H1 (cell line): Measurements from ENCODE around the gene ZNF493. TPM values are rescaled to one million over a fixed set of nuclear protein-coding genes. Genes with fewer than 3 reads are reported as not detected.

Experiments used
- CTCF ChIA-PET: fragments of 300-600 bp; sonication (Branson Sonifier 250); formaldehyde crosslinking; loops from one replicate; lab custom pipeline; 2021; ENCODE audit not compliant: partially characterized antibody; lab: Charles Lee
- POLR2A ChIA-PET: fragments of 300-600 bp; sonication (Branson Sonifier 250); formaldehyde crosslinking; loops from one replicate; lab custom pipeline; 2021; ENCODE audit warnings: inconsistent platforms; ENCODE audit not compliant: partially characterized antibody; lab: Charles Lee
- DNase-seq, 2 experiments: peaks; one replicate each; pipeline versions ENCODE4 v3.0.0 to v3.0.0-alpha.2; 2010 to 2022; ENCODE audit warnings: low spot score in 2 of 2, low read depth in 1 of 2, mixed read lengths in 1 of 2
- FAIRE-seq: peaks from 2 replicates; lab custom pipeline; 2011; peaks lifted over from hg19 to GRCh38; lab: Jason Lieb, UNC
- H2AFZ ChIP-seq: 2 replicates; pipeline ENCODE4 v1.8.1; 2012; ENCODE audit warnings: low read length, inconsistent platforms
- H2AK5ac ChIP-seq: 2 replicates; pipeline ENCODE4 v1.6.1; 2013; ENCODE audit warnings: low read depth, low read length
- H2BK120ac ChIP-seq: replicated peaks from 2 replicates; pipeline ENCODE3; 2013; ENCODE audit warnings: low read depth, low read length, inconsistent platforms
- H2BK12ac ChIP-seq: 2 replicates; pipeline ENCODE4 v1.6.1; 2013; ENCODE audit warnings: low read depth, low read length
- H2BK15ac ChIP-seq: 2 replicates; pipeline ENCODE4 v1.6.1; 2013; ENCODE audit warnings: low read length
- H2BK20ac ChIP-seq: 2 replicates; pipeline ENCODE4 v1.6.1; 2013; ENCODE audit warnings: low read length
- H2BK5ac ChIP-seq: 2 replicates; pipeline ENCODE4 v1.6.1; 2013; ENCODE audit warnings: low read depth, low read length
- H3K14ac ChIP-seq: 2 replicates; pipeline ENCODE4 v1.6.1; 2013; ENCODE audit warnings: inconsistent platforms; ENCODE audit not compliant: insufficient read length
- H3K18ac ChIP-seq: 2 replicates; pipeline ENCODE4 v1.6.1; 2013; ENCODE audit warnings: low read length; ENCODE audit errors: extremely low read depth
- H3K23ac ChIP-seq: 2 replicates; pipeline ENCODE4 v1.6.1; 2013; ENCODE audit warnings: inconsistent platforms; ENCODE audit not compliant: insufficient read length
- H3K23me2 ChIP-seq: 2 replicates; pipeline ENCODE4 v1.6.1; 2013; ENCODE audit warnings: low read depth, low read length
- H3K27ac ChIP-seq: 2 replicates; pipeline ENCODE4 v1.6.1; 2011; ENCODE audit warnings: low read depth, low read length, inconsistent platforms
- H3K27me3 ChIP-seq, 4 experiments: replicated peaks in 1 of 4; 1 replicate in 1 of 4; 2 replicates in 3 of 4; pipeline versions ENCODE4 v1.6.1 to v1.8.1; 2011 to 2013; ENCODE audit warnings: low read length in 3 of 4, mild to moderate bottlenecking in 3 of 4, inconsistent platforms in 2 of 4, mixed read lengths in 2 of 4, moderate library complexity in 1 of 4; ENCODE audit not compliant: control insufficient read depth in 3 of 4, insufficient read depth in 3 of 4; ENCODE audit errors: extremely low read depth in 1 of 4
- H3K36me3 ChIP-seq, 4 experiments: 2 replicates each; pipeline versions ENCODE4 v1.6.1 to v1.8.1; 2011 to 2013; ENCODE audit warnings: mild to moderate bottlenecking in 4 of 4, low read length in 3 of 4, moderate library complexity in 2 of 4, control low read depth in 1 of 4, inconsistent platforms in 1 of 4; ENCODE audit not compliant: insufficient read depth in 4 of 4, control insufficient read depth in 2 of 4
- H3K4ac ChIP-seq: replicated peaks from 2 replicates; pipeline ENCODE3; 2013; ENCODE audit warnings: low read length, low read depth, mixed read lengths, inconsistent platforms; ENCODE audit not compliant: insufficient read length
- H3K4me1 ChIP-seq, 4 experiments: replicated peaks in 1 of 4; 1 replicate in 1 of 4; 2 replicates in 3 of 4; pipeline versions ENCODE4 v1.6.1 to v1.8.1; 2011 to 2013; ENCODE audit warnings: low read length in 3 of 4, inconsistent platforms in 2 of 4, mixed read lengths in 1 of 4; ENCODE audit not compliant: insufficient read depth in 4 of 4, control insufficient read depth in 3 of 4
- H3K4me2 ChIP-seq, 2 experiments: 2 replicates each; pipeline versions ENCODE4 v1.6.1 to v1.8.1; 2011 to 2013; ENCODE audit warnings: low read depth in 2 of 2, low read length in 2 of 2, control low read depth in 1 of 2, inconsistent platforms in 1 of 2, mild to moderate bottlenecking in 1 of 2; ENCODE audit not compliant: insufficient read depth in 1 of 2
- H3K4me3 ChIP-seq, 4 experiments: fragments of 200-600, 300-600 bp in 1 of 4; sonication (generic), shearing (Covaris generic), sonication (Bioruptor Twin) in 1 of 4; 2 replicates each; pipeline versions ENCODE4 v1.5.1 to v1.8.1; 2011 to 2016; ENCODE audit warnings: low read length in 4 of 4, low read depth in 3 of 4, control low read depth in 2 of 4, inconsistent platforms in 2 of 4, mild to moderate bottlenecking in 2 of 4, mixed read lengths in 1 of 4, moderate library complexity in 1 of 4; ENCODE audit not compliant: insufficient read depth in 2 of 4; ENCODE audit errors: extremely low read depth in 1 of 4
- H3K56ac ChIP-seq: replicated peaks from 2 replicates; pipeline ENCODE3; 2013; ENCODE audit warnings: low read depth, mild to moderate bottlenecking, mixed read lengths, low read length, inconsistent platforms; ENCODE audit not compliant: insufficient read length
- H3K79me1 ChIP-seq: 2 replicates; pipeline ENCODE4 v1.6.1; 2013; ENCODE audit warnings: low read depth, low read length, control low read depth
- H3K79me2 ChIP-seq, 2 experiments: 2 replicates each; pipeline versions ENCODE4 v1.6.1 to v1.8.1; 2012 to 2013; ENCODE audit warnings: low read length in 2 of 2, mild to moderate bottlenecking in 2 of 2, inconsistent platforms in 1 of 2; ENCODE audit not compliant: insufficient read depth in 2 of 2, control insufficient read depth in 1 of 2
- H3K9ac ChIP-seq, 4 experiments: replicated peaks in 1 of 4; 1 replicate in 1 of 4; 2 replicates in 3 of 4; pipeline versions ENCODE4 v1.6.1 to v1.8.1; 2011 to 2013; ENCODE audit warnings: low read depth in 3 of 4, low read length in 3 of 4, control low read depth in 2 of 4, mild to moderate bottlenecking in 2 of 4, moderate library complexity in 2 of 4, inconsistent platforms in 1 of 4; ENCODE audit errors: extremely low read depth in 1 of 4
- H3K9me3 ChIP-seq, 2 experiments: 2 replicates each; pipeline versions ENCODE4 v1.6.1 to v1.8.1; 2012 to 2013; ENCODE audit warnings: mild to moderate bottlenecking in 2 of 2, moderate library complexity in 2 of 2, control low read depth in 1 of 2, inconsistent platforms in 1 of 2, low read depth in 1 of 2, low read length in 1 of 2, mixed read lengths in 1 of 2; ENCODE audit not compliant: insufficient read depth in 2 of 2
- H4K20me1 ChIP-seq, 2 experiments: replicated peaks in 1 of 2; 2 replicates each; pipeline versions ENCODE3 to v1.8.1; 2011 to 2013; ENCODE audit warnings: inconsistent platforms in 2 of 2, low read length in 2 of 2, mild to moderate bottlenecking in 1 of 2; ENCODE audit not compliant: insufficient read depth in 2 of 2, control insufficient read depth in 1 of 2
- H4K5ac ChIP-seq: 2 replicates; pipeline ENCODE4 v1.6.1; 2013; ENCODE audit warnings: low read length, low read depth, mixed read lengths, inconsistent platforms; ENCODE audit not compliant: insufficient read length
- H4K8ac ChIP-seq: 2 replicates; pipeline ENCODE4 v1.8.0; 2013; ENCODE audit warnings: mild to moderate bottlenecking, moderate library complexity, low read length, inconsistent platforms; ENCODE audit not compliant: insufficient read depth; ENCODE audit errors: extremely low read depth
- H4K91ac ChIP-seq: replicated peaks from 2 replicates; pipeline ENCODE3; 2013; ENCODE audit warnings: low read length, mixed read lengths, inconsistent platforms; ENCODE audit not compliant: insufficient read length
- KDM1A ChIP-seq: fragments of 200-600, 300-600 bp; sonication (generic); IDR thresholded peaks from 2 replicates; pipeline ENCODE4 v1.7.1; 2016; ENCODE audit warnings: mild to moderate bottlenecking, low read length, borderline replicate concordance
- POU5F1 ChIP-seq: IDR thresholded peaks from 2 replicates; pipeline ENCODE4 v1.6.1; 2011; ENCODE audit warnings: low read depth, mild to moderate bottlenecking, low read length, moderate library complexity
- RBBP5 ChIP-seq: IDR thresholded peaks from 2 replicates; pipeline ENCODE4 v1.7.1; 2012; ENCODE audit warnings: low read depth, mild to moderate bottlenecking, inconsistent platforms, low read length, moderate library complexity, borderline replicate concordance
- SP4 ChIP-seq: IDR thresholded peaks from 2 replicates; pipeline ENCODE4 v1.6.1; 2012; ENCODE audit warnings: low read length, inconsistent platforms
- WGBS, 2 experiments: shearing (Covaris generic) in 1 of 2; methylation state at CpG; one replicate each; pipeline versions ENCODE4 v1.1.6 to v1.1.7; 2013 to 2015; ENCODE audit warnings: low lambda C conversion rate in 2 of 2, mixed read lengths in 2 of 2, inconsistent platforms in 1 of 2, low coverage in 1 of 2, missing lambda C conversion rate in 1 of 2; ENCODE audit not compliant: insufficient replicate concordance in 2 of 2, insufficient coverage in 1 of 2, insufficient read length in 1 of 2; ENCODE audit errors: extremely low coverage in 1 of 2, missing lambda C conversion rate in 1 of 2; 5-methylcytosine and 5-hydroxymethylcytosine counted together
- long read RNA-seq, 2 experiments: library from RNA in 1 of 2; library from capped mRNA in 1 of 2; stranded (forward); transcript quantifications; one replicate each; pipeline ENCODE4 v2.0.0, GENCODE V29; 2021; ENCODE audit warnings: inconsistent platforms in 1 of 2
- polyA minus RNA-seq, 3 experiments: library from RNA; depleted of rRNA, polyadenylated mRNA; stranded (reverse); fragments of >200 nt; gene quantifications; 1 replicate in 2 of 3; 2 replicates in 1 of 3; pipeline ENCODE4 v1.2.3, GENCODE V29; 2011
- polyA plus RNA-seq, 7 experiments: library from polyadenylated mRNA; depleted of rRNA in 3 of 7; stranded (reverse) in 5 of 7; unstranded in 2 of 7; fragments of >200 nt in 5 of 7; fragments of 200-250 nt in 2 of 7; gene quantifications; 1 replicate in 5 of 7; 2 replicates in 1 of 7; 4 replicates in 1 of 7; pipeline versions ENCODE4 v1.2.1 to v1.2.3, GENCODE V29; 2011 to 2013; ENCODE audit warnings: missing spikeins in 2 of 7, mixed read lengths in 2 of 7
- total RNA-seq: library from RNA; stranded (reverse); fragmentation: NEBNext Ultra II Directional; extraction: Animal tissue kit (Norgen Biotek cat#: 25700); gene quantifications from 2 replicates; pipeline ENCODE4 v1.2.1, GENCODE V29; 2021
- TF ChIP-seq, protein P1 (sequence below): IDR thresholded peaks from 2 replicates; pipeline ENCODE4 v1.6.1; 2012; ENCODE audit warnings: low read length, inconsistent platforms
- TF ChIP-seq, protein P2 (sequence below): IDR thresholded peaks from 2 replicates; pipeline ENCODE4 v1.6.1; 2012; ENCODE audit warnings: inconsistent platforms

The ZNF493 gene
- total RNA-seq (31.0 and 32.2 TPM in 2 replicates), polyA plus RNA-seq (2011; rRNA removed) (7.5 and 9.0 TPM in 2 replicates), polyA minus RNA-seq (2011; rRNA and poly(A)+ RNA removed) (84.3 and 97.5 TPM in 2 replicates)
- polyA plus RNA-seq (2011; cell fraction: cytosol; rRNA removed), result 12.5 TPM
- polyA plus RNA-seq (2011; cell fraction: nucleus; rRNA removed), result 30.6 TPM
- polyA plus RNA-seq (2012, experiment 1 of 2), result 6.4 to 14.8 TPM (median 11.1 TPM) in 4 replicates
- polyA plus RNA-seq (2012, experiment 2 of 2), result 0.80 TPM
- polyA plus RNA-seq (2013, experiment 1 of 2), result 24.7 TPM
- polyA plus RNA-seq (2013, experiment 2 of 2), result 20.4 TPM
- 19.7 TPM for polyA minus RNA-seq (2011; cell fraction: cytosol; rRNA and poly(A)+ RNA removed)
- 159 TPM for polyA minus RNA-seq (2011; cell fraction: nucleus; rRNA and poly(A)+ RNA removed)
- long read RNA-seq, experiment 1, full-length matches to known transcripts, result 3 of 15 reads
- long read RNA-seq, experiment 1, partial matches to known transcripts, result 12 of 15 reads
- long read RNA-seq, experiment 1, other reads (novel, unspliced or antisense), result 0 of 15 reads
- long read RNA-seq, experiment 2, partial matches to known transcripts, result 1 of 6 reads
- long read RNA-seq, experiment 2, other reads (novel, unspliced or antisense), result 2 of 6 reads

DNA sequence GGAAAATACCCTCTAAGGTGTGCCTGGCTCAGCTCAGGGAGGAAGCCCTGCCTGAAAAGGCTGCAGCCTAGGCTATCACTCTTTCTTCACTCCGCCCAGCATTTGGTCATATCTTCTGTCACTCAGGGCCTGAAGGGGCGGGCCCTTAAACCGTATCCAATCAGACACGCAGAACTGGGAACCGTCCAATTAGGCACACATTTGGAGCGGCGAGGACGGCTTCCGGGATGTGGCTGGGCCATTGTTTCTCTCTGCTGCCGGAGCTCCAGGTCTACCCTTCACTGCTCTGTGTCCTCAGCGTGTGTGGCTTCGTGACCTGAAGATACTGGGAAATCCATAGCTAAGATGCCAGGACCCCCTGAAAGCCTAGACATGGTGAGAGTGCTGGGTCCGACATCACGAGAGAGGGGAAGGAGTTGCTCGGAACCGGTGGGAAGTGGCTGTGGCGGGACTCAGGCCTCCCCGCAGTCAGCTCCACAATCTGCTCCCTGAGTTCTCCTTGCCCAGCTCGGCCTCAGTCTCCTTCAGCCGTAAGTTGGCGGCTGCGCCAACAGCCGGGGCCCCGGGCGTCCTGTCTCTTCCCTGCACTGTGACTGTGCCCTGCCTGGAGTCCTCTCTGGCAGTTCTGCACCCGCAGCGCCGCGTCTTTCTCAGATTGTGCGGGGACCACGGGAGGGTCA lies at the start of gene ZNF493:
Gene ZNF493 (plus strand): TSS at position 241 of the 680 bp plus-strand sequence. CDS start 105 bp downstream, at position 346.
- Histone ChIP-seq H3K27ac (peak within 1 kb of the TSS; percentile 92), H3K4me2 (peak within 1 kb of the TSS; percentile 48 to 67), H3K4ac (no peak within 1 kb of the TSS), H4K8ac (peak within 1 kb of the TSS; percentile 95; the same call in 1 of the 2 replicates), H3K79me2 (peaks cover 0 to 42% of the 10 kb centered on the region in 2 experiments; a peak in 3 of 4 replicates), H3K23ac (no peak within 1 kb of the TSS), H2BK20ac (no peak within 1 kb of the TSS), H3K23me2 (no peaks in the 10 kb centered on the region), H4K20me1 (no peaks in the 10 kb centered on the region), H3K4me3 (peak within 1 kb of the TSS; percentile 91 to 100 (median 96)), H2BK5ac (peak within 1 kb of the TSS; percentile 61), H3K9ac (peak within 1 kb of the TSS; percentile 96 to 97 (median 96)), H2BK15ac (no peak within 1 kb of the TSS), H3K4me1 (no peaks in the 10 kb centered on the region), H3K27me3 (no peaks in the 10 kb centered on the region), H3K14ac (no peak within 1 kb of the TSS), H3K18ac (no peak within 1 kb of the TSS), H4K5ac (peak within 1 kb of the TSS; percentile 10), H2AK5ac (no peak within 1 kb of the TSS), H4K91ac (no peak within 1 kb of the TSS), H3K9me3 (no peaks in the 10 kb centered on the region), H2AFZ (peak within 1 kb of the TSS; percentile 80; the same call in 1 of the 2 replicates), H3K79me1 (no peaks in the 10 kb centered on the region; the same call in 1 of the 2 replicates), H3K56ac (no peak within 1 kb of the TSS), H3K36me3 (peaks cover 0 to 17% (median 1%) of the 10 kb centered on the region in 4 experiments; a peak in 3 of 8 replicates), H2BK120ac (no peak within 1 kb of the TSS), H2BK12ac (peak within 1 kb of the TSS; percentile 6; the same call in 1 of the 2 replicates)
- peak; percentile 87 to 90 for DNase-seq
- ChIA-PET CTCF (interaction anchor here (1.2 to 1.5 kb wide), 2 partner anchors 86 to 193 kb away, joined by 4 read pairs; no protein-coding TSS in a partner anchor), POLR2A (interaction anchor here (0.6 to 3.3 kb wide), 26 partner anchors 8 to 361 kb away, joined by 3 to 20 read pairs (median 4); partner anchors contain the start of genes ZNF708 and ZNF738)
- WGBS, 2 experiments, result 2% methylated on average over 26 of the region's 31 CpGs; no CpG with 5 or more reads in 1 of the 2 experiments
- FAIRE-seq, result peak; percentile 98
- TF ChIP-seq POU5F1, result no peak
- no peak for TF ChIP-seq SP4
- TF ChIP-seq, protein P1, sequence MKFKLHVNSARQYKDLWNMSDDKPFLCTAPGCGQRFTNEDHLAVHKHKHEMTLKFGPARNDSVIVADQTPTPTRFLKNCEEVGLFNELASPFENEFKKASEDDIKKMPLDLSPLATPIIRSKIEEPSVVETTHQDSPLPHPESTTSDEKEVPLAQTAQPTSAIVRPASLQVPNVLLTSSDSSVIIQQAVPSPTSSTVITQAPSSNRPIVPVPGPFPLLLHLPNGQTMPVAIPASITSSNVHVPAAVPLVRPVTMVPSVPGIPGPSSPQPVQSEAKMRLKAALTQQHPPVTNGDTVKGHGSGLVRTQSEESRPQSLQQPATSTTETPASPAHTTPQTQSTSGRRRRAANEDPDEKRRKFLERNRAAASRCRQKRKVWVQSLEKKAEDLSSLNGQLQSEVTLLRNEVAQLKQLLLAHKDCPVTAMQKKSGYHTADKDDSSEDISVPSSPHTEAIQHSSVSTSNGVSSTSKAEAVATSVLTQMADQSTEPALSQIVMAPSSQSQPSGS, result no peak
- TF ChIP-seq, protein P2, sequence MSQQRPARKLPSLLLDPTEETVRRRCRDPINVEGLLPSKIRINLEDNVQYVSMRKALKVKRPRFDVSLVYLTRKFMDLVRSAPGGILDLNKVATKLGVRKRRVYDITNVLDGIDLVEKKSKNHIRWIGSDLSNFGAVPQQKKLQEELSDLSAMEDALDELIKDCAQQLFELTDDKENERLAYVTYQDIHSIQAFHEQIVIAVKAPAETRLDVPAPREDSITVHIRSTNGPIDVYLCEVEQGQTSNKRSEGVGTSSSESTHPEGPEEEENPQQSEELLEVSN, result peak; percentile 34
- no peak for TF ChIP-seq KDM1A
- peak; percentile 78; the same call in 1 of the 2 replicates for TF ChIP-seq RBBP5
